ENCODE results near the gene OR5B21.
A peak's percentile ranks its signal among the peaks of the same experiment; 100 is the strongest.

OR5B21 gene

DNA sequence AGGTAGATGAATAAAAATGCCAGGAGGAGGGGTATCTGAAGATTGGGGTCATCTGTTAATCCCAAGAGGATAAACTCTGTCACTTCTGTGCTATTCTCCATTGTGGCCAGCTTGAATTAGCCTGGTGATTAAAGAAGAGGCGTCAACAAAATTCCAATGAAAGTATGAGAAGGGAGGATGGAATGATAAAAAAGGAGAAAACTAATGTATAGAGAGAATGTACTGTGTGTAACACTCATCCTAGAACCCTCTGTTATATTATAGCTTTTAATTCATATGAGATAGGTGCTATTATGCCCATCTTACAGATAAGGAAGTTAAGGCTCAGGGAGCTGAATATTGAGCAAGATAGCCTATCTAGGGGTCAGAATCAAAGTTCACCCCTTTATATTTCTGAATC, at the start of gene OR5B21:
TSS of gene OR5B21 (minus strand) at position 101 of the 400 bp plus-strand sequence. CDS start at position 101, 0 bp downstream.
- no peak for DNase-seq

GRCh38 chr11:58549644-58550043, 41.7 kb upstream of the OR5B21 start:
- DNase-seq: no peak

DNA sequence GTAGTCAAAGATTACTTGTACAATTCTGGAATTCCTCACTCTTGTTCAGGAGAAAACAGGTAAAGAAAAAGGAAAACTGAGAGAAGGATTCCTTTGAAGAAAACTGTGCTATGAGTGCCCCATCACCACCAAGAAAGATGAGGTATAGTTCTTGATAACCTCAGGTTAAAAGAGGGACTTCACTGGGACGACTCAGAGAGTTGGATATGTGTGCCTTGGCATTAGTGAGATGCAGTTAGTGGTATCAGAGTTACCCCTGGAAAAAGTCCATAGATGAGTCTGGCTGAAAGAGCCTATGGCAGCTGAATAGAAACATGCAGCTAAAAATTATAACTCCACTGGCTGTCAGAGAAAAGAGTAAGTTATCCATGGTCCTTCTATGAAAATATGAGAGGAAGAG, 38.9 kb upstream of the OR5B21 start:
- DNase-seq: no peak

DNA sequence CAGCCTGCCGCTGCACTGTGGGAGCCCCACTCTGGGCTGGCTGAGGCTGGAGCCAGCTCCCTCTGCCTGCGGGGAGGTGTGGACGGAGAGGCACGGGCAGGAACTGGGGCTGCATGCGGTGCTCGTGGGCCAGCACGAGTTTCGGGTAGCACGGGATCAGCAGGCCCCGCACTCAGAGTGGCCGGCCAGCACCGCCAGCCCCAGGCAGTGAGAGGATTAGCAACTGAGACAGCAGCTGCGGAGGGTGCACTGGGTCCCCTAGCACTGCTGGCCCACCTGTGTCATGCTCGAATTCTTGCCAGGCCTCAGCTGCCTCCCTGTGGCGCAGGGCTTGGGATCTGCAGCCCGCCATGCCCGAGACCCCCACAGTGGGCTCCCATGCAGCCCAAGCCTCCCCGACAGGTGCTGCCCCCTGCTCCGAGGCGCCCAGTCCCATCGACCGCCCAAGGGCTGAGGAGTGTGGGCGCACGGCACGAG, 24.0 kb upstream of the OR5B21 start:
- DNase-seq: no peak

GRCh38 chr11:58530236-58530635, 22.3 kb upstream of the OR5B21 start:
- DNase-seq: no peak

GRCh38 chr11:58527429-58527828, 19.5 kb upstream of the OR5B21 start:
- no peak for DNase-seq

DNA sequence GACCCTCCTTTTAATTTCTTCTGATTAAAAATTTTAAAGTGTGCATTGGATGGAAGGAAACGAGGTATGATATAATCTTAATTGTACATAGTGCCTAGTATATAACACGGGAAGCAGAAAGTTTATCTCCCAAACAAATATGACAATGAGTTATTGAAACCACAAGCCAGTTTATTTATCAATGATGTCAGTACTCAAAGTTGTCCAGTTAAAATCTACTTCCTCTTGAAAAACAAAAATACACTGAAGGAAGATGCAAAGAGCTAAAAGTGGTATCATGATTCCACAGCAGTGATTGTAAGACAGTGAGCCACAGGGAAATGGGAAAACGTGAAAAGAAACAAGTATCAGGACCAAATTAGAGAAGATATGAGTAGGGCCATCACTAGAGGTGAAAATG, 18.8 kb upstream of the OR5B21 start:
- DNase-seq: no peak

- no peak for DNase-seq
Observed at GRCh38 chr11:58525037-58525614, 17.2 kb upstream of the OR5B21 start.

- peak; percentile 41 for DNase-seq
Observed at GRCh38 chr11:58524232-58525036, 16.5 kb upstream of the OR5B21 start.

DNA sequence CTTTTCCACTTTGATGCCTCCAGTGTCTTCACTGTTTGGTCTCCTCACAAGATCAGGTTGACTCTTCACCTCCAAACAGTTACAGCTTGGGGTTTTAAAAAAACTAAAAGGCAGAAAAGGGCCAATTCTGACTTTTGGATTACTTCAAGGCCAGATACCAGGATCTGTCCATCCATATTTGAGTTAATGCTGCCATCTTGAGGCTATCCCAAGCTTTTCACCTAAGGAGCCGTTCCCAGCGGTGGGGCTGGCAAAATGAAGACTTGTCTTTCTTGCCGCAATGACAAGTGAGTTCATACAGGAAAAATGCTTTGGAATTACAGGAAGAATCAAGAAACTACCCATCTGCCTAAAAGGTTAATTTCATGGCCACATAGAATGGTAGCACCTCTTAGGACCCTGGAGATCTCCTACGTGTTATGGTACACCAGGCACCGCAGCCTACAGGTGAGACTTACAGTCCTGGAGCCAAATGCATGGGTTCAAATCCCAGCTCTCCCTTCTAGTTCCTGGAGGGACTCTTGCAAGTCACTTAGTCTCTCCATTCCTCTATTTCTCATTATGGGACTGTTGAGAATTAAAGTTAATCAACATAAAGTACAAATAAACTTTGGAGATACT, 6.0 kb upstream of the OR5B21 start:
- peak; percentile 27 for DNase-seq

- no peak for DNase-seq
Observed at GRCh38 chr11:58511636-58512035, 3.7 kb upstream of the OR5B21 start.

GRCh38 chr11:58509748-58510147, 1.8 kb upstream of the OR5B21 start:
- DNase-seq: no peak

GRCh38 chr11:58508814-58509213, 909 bp upstream of the OR5B21 start:
- DNase-seq: no peak

GRCh38 chr11:58507355-58507754, 550 bp downstream of the OR5B21 start:
- DNase-seq: no peak

DNA sequence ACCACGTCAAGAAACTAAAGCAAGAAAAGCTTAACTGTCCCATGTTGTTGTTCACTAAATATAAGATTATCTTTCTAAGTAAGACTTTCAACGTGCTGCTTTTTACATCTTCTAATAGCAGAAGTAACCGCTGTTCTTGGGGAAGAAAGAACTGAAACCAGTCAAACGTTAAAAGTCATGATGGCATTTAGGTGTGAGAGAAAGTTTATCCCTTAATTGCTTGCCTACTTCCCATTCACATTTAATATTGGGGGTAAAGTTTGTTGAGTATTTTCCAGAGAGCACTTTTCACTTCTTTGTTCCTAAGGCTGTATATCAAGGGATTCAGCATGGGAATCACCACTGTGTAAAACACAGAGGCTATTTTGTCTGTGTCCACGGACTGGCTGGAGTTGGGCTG, 970 bp downstream of the OR5B21 start:
- no peak for DNase-seq

GRCh38 chr11:58505849-58506248, 2.1 kb downstream of the OR5B21 start:
- DNase-seq: no peak

DNA sequence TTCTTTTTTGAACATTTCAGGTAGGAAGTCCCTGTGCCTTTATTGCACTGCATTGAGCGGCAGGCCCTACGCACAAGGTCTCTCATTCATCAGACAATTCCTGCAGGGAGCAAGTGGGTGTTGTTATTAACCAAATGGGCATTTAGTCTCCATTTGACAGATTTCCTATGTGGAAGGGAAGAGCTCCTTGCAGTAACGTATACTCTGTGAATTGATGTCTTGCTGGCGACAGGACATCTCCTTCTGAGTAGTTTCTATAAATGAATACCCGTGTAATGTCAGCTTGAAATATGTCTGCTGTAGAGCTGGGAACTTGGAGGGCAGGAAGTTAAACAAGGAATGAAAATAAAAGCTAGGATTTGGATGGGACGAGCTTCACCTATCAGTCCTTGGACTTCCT, 3.7 kb downstream of the OR5B21 start:
- no peak for DNase-seq

GRCh38 chr11:58503361-58503856, 4.5 kb downstream of the OR5B21 start:
- DNase-seq: no peak

GRCh38 chr11:58502004-58502403, 5.9 kb downstream of the OR5B21 start:
- DNase-seq: no peak

DNA sequence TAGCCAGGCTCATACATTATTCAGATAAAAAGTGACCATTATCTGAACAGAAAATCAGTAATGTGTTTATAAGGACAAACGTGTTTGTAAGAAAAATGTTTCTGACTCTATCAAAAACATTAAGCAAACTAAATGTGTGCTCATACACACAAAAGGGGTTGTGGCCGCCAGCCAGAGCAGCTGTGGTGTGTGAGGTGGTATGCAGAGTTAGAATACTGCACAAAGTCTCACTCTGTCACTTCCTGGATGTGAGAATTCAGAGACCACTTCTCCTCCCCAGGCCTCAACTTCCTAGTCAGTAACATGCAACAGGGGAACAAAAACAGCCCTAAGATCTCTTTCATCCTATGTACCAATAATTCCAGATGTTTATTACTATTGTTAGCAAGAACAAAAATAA, 9.4 kb downstream of the OR5B21 start:
- no peak for DNase-seq

DNA sequence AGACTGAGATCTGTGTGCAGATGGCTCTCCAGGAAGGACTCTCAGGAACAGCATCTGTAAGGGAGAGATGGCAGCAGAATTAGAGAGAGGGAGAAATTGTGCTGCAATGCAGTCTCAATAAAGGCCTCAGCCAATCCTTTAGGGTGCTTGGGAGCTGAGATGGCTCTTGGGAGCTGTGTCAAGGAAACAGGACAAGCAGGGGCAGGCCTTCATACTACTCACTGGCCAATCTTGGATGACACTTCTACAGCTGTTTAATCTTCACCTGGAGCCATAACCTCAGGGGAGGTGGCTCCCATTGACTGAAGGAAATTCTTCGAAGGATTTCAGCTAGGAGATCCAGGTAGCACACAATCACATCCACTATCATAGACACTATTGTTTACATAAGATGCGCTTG, 10.0 kb downstream of the OR5B21 start:
- no peak for DNase-seq

DNA sequence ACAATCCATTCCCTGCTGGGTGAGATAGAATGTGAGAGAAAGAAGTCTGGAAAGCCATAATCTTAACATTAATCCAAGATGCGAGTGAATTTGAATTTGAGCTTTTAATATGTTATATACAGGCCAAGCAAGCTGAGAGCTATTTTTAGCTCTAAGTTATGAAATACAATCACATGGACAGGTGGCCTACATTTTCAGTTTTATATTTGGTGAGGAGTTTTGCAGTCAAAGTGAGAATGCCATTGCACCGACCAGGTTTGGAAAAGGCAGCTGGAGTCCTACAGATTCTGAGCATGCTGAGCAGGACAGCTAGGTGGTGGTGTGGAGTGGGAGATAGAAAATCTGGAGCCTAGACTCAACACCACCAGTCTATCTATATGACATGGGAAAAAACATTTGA, 12.0 kb downstream of the OR5B21 start:
- no peak for DNase-seq

DNA sequence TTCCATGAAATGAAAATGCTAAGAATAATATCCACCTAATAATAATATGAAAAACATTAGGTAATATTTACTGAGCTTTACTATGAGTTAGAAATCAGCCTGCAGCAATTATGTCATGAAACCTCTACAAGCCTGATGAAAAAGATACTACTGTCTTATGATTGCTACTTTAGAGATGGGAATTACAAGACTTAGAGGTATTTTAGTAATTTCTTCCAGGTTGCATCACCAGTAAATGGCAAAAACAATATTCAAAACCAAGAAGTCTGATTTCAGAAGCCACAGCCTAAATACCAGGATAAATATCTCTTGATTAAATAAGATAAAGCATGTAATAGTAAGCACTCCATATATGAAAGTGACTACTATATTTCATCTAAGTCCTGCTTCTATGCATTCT, 13.8 kb downstream of the OR5B21 start:
- DNase-seq: no peak

GRCh38 chr11:58493676-58494075, 14.2 kb downstream of the OR5B21 start:
- no peak for DNase-seq
